GM12891 (cell line): ENCODE results near the gene TAS2R41.

Source experiments
- POLR2A ChIP-seq: IDR thresholded peaks from 2 replicates; pipeline ENCODE4 v1.6.1; 2011; ENCODE audit warnings: low read depth, low read length, control low read depth
- POLR2AphosphoS5 ChIP-seq: IDR thresholded peaks from 2 replicates; pipeline ENCODE4 v1.6.1; 2011; ENCODE audit warnings: low read depth, low read length, control low read depth
- SPI1 ChIP-seq: IDR thresholded peaks from 2 replicates; pipeline ENCODE4 v1.6.1; 2011; ENCODE audit warnings: low read depth, low read length, control low read depth
- TAF1 ChIP-seq: IDR thresholded peaks from 2 replicates; pipeline ENCODE4 v1.6.1; 2011; ENCODE audit warnings: low read depth, low read length, control low read depth

DNA sequence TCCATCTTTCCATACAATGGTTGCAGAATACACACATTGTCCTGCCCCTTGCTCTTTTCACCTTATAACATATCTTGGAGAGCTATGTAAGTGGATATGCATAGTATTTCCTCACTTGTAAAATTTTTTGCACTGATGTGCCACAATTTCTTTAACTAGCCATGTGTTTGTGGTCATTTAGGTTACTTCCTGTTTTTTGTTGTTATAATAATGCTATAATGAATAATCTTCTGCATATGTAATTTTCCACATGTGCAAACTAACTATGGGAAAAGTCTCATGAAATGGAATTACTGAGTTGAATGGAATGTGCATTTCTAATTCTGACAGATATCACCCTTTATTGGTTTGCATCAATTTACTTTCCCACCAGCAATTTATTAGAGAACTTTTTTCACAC, 2.8 kb downstream of the TAS2R41 start:
- TF ChIP-seq POLR2AphosphoS5 = no peak
- TF ChIP-seq TAF1 = no peak
- no peak for TF ChIP-seq POLR2A
- no peak for TF ChIP-seq SPI1
